SK-N-SH treated with all-trans-retinoic acid at 6 μM for 48 hours (cell line): Measurements from ENCODE around the gene COA7.

Experiments used
- CSDC2 ChIP-seq: fragments of 250-450 bp; sonication (Bioruptor Pico); IDR thresholded peaks from 2 replicates; pipeline ENCODE4 v1.5.0; 2020; ENCODE audit warnings: mild to moderate bottlenecking, moderate library complexity
- RARB ChIP-seq: fragments of 250-450 bp; sonication (Bioruptor Pico); IDR thresholded peaks from 2 replicates; pipeline ENCODE4 v1.8.0; 2021; ENCODE audit warnings: mild to moderate bottlenecking, moderate library complexity
- TF ChIP-seq, protein P1 (sequence below): fragments of 250-450 bp; sonication (Bioruptor Pico); IDR thresholded peaks from 2 replicates; pipeline ENCODE4 v1.8.0; 2020; ENCODE audit warnings: mild to moderate bottlenecking, moderate library complexity, borderline replicate concordance
- TF ChIP-seq, protein P2 (sequence below): fragments of 250-450 bp; sonication (Bioruptor Pico); IDR thresholded peaks from 2 replicates; pipeline ENCODE4 v1.8.0; 2021; ENCODE audit warnings: low read depth, mild to moderate bottlenecking, moderate library complexity, borderline replicate concordance

DNA sequence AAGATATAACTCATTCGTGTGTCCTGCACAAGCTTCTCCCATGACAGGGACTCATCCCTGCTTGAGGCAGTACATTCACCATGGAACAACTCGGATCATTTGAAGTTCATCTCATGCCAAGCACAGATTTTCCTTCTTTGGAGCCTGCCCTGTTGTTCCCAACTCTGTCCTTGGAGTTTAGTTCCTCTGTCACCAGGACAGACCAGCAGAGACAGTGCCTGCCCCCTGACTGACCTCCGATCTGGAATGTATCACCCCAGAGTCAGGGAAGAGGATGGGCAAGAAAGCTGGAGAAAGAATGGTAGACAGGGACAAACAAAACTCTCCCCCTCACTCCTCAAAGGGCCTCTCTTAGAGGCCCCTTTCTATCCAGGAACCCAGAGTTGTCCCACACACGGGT is 60.2 kb downstream of the COA7 start:
- TF ChIP-seq, protein P1, sequence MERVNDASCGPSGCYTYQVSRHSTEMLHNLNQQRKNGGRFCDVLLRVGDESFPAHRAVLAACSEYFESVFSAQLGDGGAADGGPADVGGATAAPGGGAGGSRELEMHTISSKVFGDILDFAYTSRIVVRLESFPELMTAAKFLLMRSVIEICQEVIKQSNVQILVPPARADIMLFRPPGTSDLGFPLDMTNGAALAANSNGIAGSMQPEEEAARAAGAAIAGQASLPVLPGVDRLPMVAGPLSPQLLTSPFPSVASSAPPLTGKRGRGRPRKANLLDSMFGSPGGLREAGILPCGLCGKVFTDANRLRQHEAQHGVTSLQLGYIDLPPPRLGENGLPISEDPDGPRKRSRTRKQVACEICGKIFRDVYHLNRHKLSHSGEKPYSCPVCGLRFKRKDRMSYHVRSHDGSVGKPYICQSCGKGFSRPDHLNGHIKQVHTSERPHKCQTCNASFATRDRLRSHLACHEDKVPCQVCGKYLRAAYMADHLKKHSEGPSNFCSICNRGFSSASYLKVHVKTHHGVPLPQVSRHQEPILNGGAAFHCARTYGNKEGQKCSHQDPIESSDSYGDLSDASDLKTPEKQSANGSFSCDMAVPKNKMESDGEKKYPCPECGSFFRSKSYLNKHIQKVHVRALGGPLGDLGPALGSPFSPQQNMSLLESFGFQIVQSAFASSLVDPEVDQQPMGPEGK (CRISPR knock-in tag) = no peak
- TF ChIP-seq, protein P2, sequence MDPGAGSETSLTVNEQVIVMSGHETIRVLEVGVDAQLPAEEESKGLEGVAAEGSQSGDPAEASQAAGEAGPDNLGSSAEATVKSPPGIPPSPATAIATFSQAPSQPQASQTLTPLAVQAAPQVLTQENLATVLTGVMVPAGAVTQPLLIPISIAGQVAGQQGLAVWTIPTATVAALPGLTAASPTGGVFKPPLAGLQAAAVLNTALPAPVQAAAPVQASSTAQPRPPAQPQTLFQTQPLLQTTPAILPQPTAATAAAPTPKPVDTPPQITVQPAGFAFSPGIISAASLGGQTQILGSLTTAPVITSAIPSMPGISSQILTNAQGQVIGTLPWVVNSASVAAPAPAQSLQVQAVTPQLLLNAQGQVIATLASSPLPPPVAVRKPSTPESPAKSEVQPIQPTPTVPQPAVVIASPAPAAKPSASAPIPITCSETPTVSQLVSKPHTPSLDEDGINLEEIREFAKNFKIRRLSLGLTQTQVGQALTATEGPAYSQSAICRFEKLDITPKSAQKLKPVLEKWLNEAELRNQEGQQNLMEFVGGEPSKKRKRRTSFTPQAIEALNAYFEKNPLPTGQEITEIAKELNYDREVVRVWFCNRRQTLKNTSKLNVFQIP = no peak
- TF ChIP-seq RARB = no peak
- TF ChIP-seq CSDC2 (CRISPR knock-in tag) = no peak
